Stimulated activated naive CD8-positive, alpha-beta T cell treated with anti-CD3 and anti-CD28 coated beads, Interleukin-15, Interleukin-2, amounts not matched to agents 100 ng/mL and 50 ng/mL, for 24 hours (primary cell): ENCODE results near the gene MKRN1.
A peak's percentile ranks its signal among the peaks of the same experiment; 100 is the strongest.
"Not testable (repeated sequence)": the region's sequence is repeated elsewhere in the genome, so short reads cannot be mapped to it uniquely, and the experiment has no call there.

ENCODE experiments used
- H3K27ac Mint-ChIP-seq: one replicate; pipeline ENCODE4 v1.8.0; 2021; ENCODE audit warnings: mild to moderate bottlenecking, mixed read lengths
- H3K27me3 Mint-ChIP-seq: one replicate; pipeline ENCODE4 v1.8.0; 2021; ENCODE audit warnings: mixed read lengths
- H3K36me3 Mint-ChIP-seq: one replicate; pipeline ENCODE4 v1.8.0; 2021; ENCODE audit warnings: low read depth, mixed read lengths
- H3K4me1 Mint-ChIP-seq: one replicate; pipeline ENCODE4 v1.8.0; 2021; ENCODE audit warnings: low read depth, mixed read lengths
- H3K4me3 Mint-ChIP-seq: one replicate; pipeline ENCODE4 v1.8.0; 2021; ENCODE audit warnings: mild to moderate bottlenecking, mixed read lengths
- H3K9me3 Mint-ChIP-seq: one replicate; pipeline ENCODE4 v1.8.0; 2021; ENCODE audit warnings: mixed read lengths

Gene MKRN1

DNA sequence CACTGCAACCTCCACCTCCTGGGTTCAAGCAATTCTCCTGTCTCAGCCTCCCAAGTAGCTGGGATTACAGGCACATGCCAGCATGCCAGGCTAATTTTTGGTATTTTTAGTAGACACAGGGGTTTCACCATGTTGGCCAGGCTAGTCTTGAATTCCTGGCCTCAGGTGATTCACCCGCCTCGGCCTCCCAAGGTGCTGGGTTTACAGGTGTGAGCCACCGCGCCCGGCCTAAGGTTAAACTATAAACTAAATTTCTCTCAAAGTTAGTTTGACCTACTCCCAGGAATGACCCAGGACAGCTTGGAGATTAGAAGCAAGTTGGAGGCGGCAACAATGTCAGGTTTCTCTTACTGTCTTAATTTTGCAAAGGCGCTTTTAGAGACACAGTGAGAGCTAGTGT is 18.5 kb upstream of the MKRN1 start:
- H3K9me3 Mint-ChIP-seq, H3K27ac Mint-ChIP-seq, H3K27me3 Mint-ChIP-seq, H3K36me3 Mint-ChIP-seq, H3K4me1 Mint-ChIP-seq, H3K4me3 Mint-ChIP-seq: not testable (repeated sequence)

DNA sequence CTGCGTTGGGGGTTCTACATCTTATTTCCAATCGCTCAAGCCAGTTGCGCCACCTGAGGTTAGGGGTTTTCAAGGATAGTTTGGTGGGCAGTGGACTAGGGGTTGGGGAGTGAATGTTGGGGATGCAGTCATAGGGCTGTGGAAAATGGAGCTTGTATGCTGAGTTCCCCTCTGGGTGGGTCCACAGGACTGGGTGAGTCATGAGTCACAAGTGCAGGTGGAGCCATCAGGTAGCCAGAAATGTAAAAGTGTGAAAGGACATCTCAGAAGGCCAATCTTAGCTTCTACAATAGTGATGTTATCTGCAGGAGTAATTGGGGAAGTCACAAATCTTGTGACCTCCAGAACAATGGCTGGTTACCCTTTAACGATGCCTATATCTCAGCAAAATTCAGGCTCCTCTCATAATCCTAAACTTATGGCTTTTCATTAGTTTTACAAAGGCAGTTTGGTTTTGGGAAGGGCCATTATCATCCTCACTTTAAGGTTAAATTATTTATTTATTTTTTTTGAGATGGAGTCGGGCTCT is 18.0 kb upstream of the MKRN1 start:
- Mint-ChIP-seq H3K4me3 (no peak overlapping the region), H3K9me3 (no peaks in the 10 kb centered on the region), H3K27me3 (no peaks in the 10 kb centered on the region), H3K27ac (no peak overlapping the region), H3K4me1 (no peaks in the 10 kb centered on the region), H3K36me3 (no peaks in the 10 kb centered on the region)

DNA sequence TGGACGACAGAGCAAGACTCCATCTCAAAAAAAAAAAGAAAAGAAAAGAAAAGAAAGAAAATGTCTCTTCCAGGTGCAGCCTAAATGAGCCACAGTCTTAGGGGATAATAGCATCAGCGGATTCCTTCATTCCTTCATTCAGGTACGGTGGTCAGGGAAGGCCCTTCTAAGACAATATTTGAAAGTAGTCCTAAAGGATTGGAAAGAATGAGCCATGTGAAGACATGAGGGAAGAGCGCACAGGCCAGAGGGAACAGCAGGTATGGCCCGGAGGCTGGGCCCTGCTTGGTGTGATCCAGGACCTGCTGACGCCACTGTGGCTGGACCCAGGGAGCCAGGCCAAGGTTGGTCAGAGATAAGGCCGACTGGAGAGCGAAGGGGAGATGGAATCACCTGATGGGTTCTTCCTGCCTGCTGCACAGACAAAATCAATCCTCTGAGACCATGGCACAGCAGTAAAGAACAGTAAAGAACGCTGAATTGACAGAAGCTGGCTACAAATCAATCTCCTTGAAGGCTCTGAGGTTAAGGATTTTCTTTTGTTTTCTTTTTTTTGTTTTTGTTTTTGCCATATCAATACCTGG is 16.3 kb upstream of the MKRN1 start:
- no peaks in the 10 kb centered on the region for H3K4me1 Mint-ChIP-seq
- no peak overlapping the region for H3K27ac Mint-ChIP-seq
- no peaks in the 10 kb centered on the region for H3K27me3 Mint-ChIP-seq
- no peak overlapping the region for H3K4me3 Mint-ChIP-seq
- no peaks in the 10 kb centered on the region for H3K9me3 Mint-ChIP-seq
- no peaks in the 10 kb centered on the region for H3K36me3 Mint-ChIP-seq

DNA sequence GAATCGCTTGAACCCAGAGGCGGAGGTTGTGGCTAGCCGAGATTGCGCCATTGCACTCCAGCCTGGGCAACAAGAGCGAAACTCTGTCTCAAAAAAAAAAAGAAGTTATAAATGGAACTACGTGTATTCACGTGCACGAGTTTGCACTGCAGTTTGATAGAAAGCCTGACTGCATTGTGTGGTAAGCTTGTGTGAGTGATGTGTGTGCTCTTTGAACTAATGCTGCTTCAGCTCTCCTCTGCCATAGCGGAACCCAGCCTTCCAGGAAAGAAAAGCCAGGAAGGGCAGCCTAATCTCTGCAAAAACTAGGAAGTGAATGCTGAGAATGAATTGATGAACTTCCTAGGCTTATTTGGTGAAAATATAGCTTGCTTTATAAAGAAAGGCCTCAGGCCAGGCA is 15.6 kb upstream of the MKRN1 start:
- Mint-ChIP-seq H3K4me1 (no peaks in the 10 kb centered on the region), H3K9me3 (no peaks in the 10 kb centered on the region), H3K27ac (no peak overlapping the region), H3K27me3 (no peaks in the 10 kb centered on the region), H3K4me3 (no peak overlapping the region), H3K36me3 (no peaks in the 10 kb centered on the region)

DNA sequence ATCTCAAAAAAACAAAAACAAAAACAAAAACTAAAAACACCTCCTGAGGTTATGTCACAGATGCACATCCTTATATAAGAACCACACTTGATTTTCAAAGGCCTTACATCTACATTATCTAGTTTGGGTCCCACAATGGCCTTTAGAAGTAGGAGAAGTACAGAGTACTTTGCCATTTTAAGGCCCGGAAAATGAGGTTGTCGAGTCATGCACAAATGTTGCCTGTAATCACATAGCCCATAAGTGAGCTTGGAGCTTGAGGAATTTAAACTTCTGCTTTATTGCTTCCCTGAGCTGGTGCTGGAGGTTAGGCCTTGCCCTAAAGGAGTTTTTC is 9.7 kb upstream of the MKRN1 start:
- Mint-ChIP-seq H3K4me3 (no peak overlapping the region), H3K4me1 (no peaks in the 10 kb centered on the region), H3K36me3 (no peaks in the 10 kb centered on the region), H3K27ac (no peak overlapping the region), H3K27me3 (no peaks in the 10 kb centered on the region), H3K9me3 (no peaks in the 10 kb centered on the region)

DNA sequence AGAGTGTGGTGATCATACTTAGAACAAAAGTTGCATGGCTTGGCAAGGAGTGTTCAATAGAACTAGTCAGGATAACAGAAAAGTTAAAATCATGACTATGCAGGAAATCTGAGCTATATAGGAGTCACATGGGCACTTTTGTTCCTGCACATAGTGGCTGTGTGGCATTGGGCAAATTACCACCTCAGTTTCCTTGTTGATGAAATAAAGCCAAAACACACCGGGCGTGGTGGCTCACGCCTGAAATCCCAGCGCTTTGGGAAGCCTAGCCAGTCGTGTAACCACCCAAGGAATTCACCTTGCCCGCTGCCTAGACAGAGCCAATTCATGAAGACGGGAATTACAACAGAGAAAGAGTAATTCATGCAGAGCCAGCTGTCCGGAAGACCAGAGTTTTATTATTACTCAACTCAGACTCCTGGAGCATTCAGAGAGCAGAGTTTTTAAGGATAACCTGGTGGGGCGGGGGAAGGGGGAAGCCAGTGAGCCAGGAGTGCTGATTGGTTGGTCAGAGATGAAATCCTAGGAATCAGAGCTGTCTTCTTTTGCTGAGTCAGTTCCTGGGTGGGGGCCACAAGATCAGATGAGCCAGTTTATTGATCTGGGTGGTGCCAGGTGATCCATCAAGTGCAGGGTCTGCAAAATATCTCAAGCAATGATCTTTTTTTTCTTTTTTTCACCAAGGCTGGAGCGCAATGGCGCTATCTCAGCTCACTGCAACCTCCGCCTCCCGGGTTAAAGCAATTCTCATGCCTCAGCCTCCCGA is 6.4 kb upstream of the MKRN1 start:
- no peak overlapping the region for H3K27ac Mint-ChIP-seq
- no peaks in the 10 kb centered on the region for H3K36me3 Mint-ChIP-seq
- H3K4me3 Mint-ChIP-seq = no peak overlapping the region
- no peaks in the 10 kb centered on the region for H3K9me3 Mint-ChIP-seq
- H3K4me1 Mint-ChIP-seq = no peaks in the 10 kb centered on the region
- no peaks in the 10 kb centered on the region for H3K27me3 Mint-ChIP-seq

DNA sequence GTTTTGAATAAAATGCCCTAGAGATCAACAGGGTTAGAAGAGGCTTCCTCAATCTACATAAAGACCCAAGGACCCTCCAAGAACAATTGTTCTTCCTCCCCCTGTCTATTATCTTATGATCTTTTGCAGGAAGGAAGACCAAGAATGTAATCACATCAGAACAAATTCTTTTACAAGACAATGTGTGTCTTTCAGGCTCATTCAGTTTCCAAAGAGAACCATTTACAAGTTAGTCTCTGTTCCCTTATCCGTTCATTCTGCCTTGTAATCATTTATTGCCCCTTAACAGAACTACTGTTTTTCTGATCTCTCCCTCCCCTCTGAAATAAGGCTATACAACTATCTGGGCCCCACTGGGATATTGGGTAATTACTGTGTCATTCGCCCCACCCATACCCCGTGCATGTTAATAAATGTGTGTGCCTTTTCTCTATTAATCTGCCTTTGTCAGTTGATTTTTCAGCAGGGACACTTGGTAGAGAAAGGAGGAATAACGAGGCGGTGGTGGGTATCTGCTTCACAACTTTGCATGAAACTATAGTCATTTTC is 5.7 kb upstream of the MKRN1 start:
- Mint-ChIP-seq H3K4me1 (no peaks in the 10 kb centered on the region), H3K27ac (no peak overlapping the region), H3K27me3 (no peaks in the 10 kb centered on the region), H3K9me3 (no peaks in the 10 kb centered on the region), H3K36me3 (no peaks in the 10 kb centered on the region), H3K4me3 (no peak overlapping the region)

DNA sequence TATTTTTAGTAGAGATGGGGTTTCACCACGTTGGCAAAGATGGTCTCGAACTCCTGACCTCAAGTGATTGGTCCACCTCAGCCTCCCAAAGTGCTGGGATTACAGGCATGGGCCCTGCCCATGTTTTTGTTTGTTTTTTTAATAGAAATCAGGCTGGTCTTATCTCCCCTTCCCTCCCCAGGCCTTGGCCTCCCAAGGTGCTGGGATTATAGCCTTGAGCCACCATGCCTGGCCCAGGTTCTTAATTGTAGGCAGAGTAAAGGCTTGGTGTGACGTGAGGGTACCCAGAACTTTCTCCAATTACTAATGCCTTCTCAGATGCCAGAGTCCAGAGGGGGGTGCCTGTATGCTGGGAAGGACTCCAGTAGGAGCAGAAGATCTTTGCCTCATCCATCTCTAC is 5.2 kb upstream of the MKRN1 start:
- no peaks in the 10 kb centered on the region for H3K9me3 Mint-ChIP-seq
- H3K4me3 Mint-ChIP-seq = no peak overlapping the region

DNA sequence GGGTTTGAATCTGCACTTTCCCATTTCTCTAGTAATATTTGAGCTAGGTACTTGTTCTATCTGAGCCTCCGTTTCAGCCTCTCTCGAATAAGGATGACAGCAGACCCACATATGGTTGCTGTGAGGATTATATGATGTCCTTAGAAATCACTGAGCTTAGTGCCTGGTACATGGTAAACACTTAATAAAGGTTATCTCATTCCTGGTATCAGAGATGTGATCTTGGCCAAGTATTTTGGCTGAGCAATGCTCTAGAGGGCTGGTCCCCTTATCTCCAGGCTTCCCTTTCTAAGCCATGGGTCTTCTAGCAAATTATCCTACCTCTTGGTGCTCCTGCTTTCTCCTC is 407 bp upstream of the MKRN1 start:
- no peaks in the 10 kb centered on the region for H3K9me3 Mint-ChIP-seq
- H3K4me3 Mint-ChIP-seq = peak overlapping the region; percentile 93
- H3K36me3 Mint-ChIP-seq = no peaks in the 10 kb centered on the region
- H3K27ac Mint-ChIP-seq = peak overlapping the region; percentile 86
- H3K27me3 Mint-ChIP-seq = no peaks in the 10 kb centered on the region
- H3K4me1 Mint-ChIP-seq = peaks cover 33% of the 10 kb centered on the region

More for the DNA sequence above, 5.2 kb upstream of the MKRN1 start:
- Mint-ChIP-seq H3K36me3 (no peaks in the 10 kb centered on the region), H3K4me1 (no peaks in the 10 kb centered on the region), H3K27ac (no peak overlapping the region), H3K27me3 (no peaks in the 10 kb centered on the region)

DNA sequence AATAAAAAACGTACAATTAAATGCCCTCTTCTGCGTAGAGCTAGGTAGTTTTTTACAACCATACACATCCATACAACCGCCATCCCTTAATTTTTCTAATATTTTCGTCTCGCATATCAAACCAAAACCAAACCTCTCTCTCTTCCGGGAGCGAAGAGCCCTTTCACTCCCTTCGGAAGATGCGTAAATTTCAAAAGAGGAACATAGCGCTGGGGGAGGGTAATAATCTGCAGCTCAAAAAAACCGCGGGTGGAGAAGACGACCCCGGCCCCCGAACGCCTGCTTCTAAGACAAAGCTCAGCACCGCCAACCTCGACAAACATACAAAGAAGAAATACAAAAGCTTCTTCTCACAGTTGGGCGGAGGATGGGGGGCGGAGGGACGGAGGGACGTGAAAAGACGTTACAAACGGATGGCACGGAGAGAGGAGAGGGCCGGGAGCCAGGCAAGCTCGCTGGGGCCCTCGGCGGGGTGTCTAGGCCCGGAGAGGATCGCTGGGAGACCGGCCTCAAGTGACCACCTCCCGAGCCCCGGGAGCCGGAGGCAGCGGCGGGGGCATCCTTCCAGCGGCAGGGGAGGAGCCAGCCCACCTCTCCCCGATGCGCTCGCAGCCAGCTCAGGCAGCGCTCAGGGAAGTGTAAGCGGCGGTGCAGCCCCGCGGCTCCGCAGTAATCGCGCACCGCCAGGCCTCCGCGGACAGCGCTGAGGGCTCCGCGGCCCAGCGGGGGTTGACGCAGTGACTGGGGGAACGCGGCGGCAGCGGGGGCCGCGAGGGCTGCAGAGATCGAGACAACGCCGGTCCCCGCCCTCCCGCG is 851 bp downstream of the MKRN1 start:
- peaks cover 34% of the 10 kb centered on the region for H3K4me1 Mint-ChIP-seq
- H3K9me3 Mint-ChIP-seq = no peaks in the 10 kb centered on the region
- peak overlapping the region; percentile 87 for H3K4me3 Mint-ChIP-seq
- no peaks in the 10 kb centered on the region for H3K27me3 Mint-ChIP-seq
- no peaks in the 10 kb centered on the region for H3K36me3 Mint-ChIP-seq
- peak overlapping the region; percentile 72 for H3K27ac Mint-ChIP-seq

DNA sequence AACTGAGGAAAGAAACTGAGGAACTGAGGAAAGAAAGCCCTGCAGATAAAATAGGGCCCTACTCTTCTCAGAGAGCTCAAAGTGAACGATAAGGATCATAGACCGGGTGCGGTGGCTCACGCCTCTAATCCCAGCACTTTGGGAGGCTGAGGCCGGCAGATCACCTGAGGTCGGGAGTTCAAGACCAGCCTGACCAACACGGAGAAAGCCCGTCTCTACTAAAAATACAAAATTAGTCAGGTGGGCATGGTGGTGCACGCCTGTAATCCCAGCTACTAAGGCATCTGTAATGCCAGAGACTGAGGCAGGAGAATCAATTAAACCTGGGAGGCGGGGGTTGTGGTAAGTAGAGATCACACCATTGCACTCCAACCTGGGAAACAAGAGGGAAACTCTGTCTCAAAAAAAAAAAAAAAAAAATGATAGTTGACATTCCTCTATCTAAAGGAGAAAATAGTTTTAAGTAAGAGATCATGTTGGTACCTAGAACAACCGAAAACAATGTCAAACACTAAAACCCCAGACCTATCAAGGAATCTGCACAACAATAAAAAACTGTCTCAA is 2.5 kb downstream of the MKRN1 start:
- Mint-ChIP-seq H3K4me1 (peaks cover 40% of the 10 kb centered on the region), H3K27ac (peak overlapping the region; percentile 72), H3K27me3 (no peaks in the 10 kb centered on the region), H3K36me3 (peaks cover 1% of the 10 kb centered on the region), H3K9me3 (no peaks in the 10 kb centered on the region), H3K4me3 (peak overlapping the region; percentile 87)

DNA sequence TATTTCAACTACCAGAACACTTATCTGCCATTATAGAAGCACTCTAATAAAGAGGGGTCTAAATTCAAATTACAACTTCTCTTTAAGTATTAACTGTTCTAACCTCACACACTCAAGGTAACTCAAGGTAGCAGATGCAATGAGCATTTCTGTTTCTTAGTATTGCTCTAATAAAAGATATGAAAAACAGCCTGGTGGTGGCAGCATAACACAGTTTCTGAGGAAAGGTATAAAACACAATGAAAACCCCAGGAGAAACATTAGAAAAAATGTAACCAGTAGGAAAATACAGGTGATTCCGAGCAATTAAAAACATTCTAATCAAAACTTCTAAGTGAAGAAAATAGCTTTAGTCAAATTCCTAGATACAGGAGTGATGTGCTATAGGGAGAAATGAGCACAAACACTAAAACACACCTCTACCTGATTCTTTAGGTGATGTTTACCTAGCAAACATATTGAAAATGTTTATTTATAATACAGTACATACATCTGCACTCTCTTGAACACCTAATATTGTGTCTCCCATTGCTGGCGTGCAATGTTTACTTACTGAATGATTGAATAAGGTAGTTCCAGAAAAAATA is 3.5 kb downstream of the MKRN1 start:
- Mint-ChIP-seq H3K27me3 (no peaks in the 10 kb centered on the region), H3K4me3 (no peak overlapping the region), H3K36me3 (peaks cover 4% of the 10 kb centered on the region), H3K9me3 (no peaks in the 10 kb centered on the region), H3K27ac (no peak overlapping the region), H3K4me1 (peaks cover 43% of the 10 kb centered on the region)

DNA sequence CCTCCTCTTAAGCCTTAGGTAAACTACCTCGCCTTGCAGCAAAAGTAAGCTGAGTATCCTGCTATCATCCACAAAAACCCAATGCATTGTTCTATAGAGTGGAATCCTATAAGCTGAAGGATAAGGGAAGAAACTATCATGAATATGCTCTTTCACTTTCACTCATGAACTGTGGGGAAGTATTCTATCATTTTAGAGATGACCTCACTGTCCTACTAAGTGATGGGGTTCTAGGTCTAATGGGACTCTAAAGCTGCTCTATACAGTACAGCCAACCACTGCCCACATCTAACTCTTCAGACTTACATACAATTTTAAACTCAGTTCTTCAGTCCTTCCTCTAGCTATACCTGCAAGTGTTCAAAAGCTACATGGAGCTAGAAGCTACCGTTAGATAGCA is 16.2 kb downstream of the MKRN1 start:
- Mint-ChIP-seq H3K27me3 (no peaks in the 10 kb centered on the region), H3K9me3 (no peaks in the 10 kb centered on the region), H3K36me3 (peaks cover 32% of the 10 kb centered on the region), H3K27ac (no peak overlapping the region), H3K4me3 (no peak overlapping the region), H3K4me1 (peaks cover 14% of the 10 kb centered on the region)

DNA sequence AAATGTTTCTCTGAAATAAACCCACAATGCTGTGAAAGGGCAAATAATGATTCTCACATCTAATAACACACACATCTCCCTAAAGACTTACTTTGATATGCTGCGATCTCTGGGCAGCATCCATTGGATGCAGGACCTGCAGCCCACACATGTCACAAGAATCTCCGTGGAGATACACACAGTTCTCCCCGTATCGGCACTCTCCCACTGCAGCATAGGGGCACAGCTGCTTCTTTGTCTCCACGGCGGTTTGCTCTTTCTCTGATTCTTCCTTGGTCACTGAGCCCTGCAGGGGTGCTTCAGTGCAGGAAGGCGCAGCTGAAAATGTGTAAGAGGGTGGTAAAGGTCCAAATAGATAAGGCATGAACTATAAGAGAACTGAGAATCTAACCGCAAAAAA is 20.4 kb downstream of the MKRN1 start:
- no peaks in the 10 kb centered on the region for H3K9me3 Mint-ChIP-seq
- peaks cover 60% of the 10 kb centered on the region for H3K36me3 Mint-ChIP-seq
- no peak overlapping the region for H3K4me3 Mint-ChIP-seq
- peaks cover 27% of the 10 kb centered on the region for H3K4me1 Mint-ChIP-seq
- no peaks in the 10 kb centered on the region for H3K27me3 Mint-ChIP-seq
- no peak overlapping the region for H3K27ac Mint-ChIP-seq
